Measurements from ENCODE around the gene ENOX1. TPM values are rescaled to one million over a fixed set of nuclear protein-coding genes. Genes with fewer than 3 reads are reported as not detected.

Gene ENOX1
- total and polyA plus RNA-seq, 2 of the 13 experiments (the other 11 are each of a cell fraction or from before 2014, with no cell fraction given), result not detected

- Histone ChIP-seq H3K79me2 (ENCODE audit: insufficient read depth, low read length) (no peaks in the 10 kb centered on the region), H3K36me3 (replicated peaks in 1 of 2; ENCODE audit: control insufficient read depth in 1 of 2, insufficient read depth in 2 of 2, low read length in 2 of 2) (no peaks in the 10 kb centered on the region), H3K27me3 (ENCODE audit: control insufficient read depth in 1 of 2, insufficient read depth in 2 of 2, low read length in 2 of 2) (no peaks in the 10 kb centered on the region), H3K9me3 (ENCODE audit: low read length) (no peaks in the 10 kb centered on the region), H2AFZ (ENCODE audit: low read length) (no peak overlapping the region), H3K4me1 (ENCODE audit: insufficient read depth, low read length) (no peaks in the 10 kb centered on the region), H3K4me2 (ENCODE audit: low read depth, low read length) (no peak overlapping the region), H4K20me1 (ENCODE audit: insufficient read depth, low read length) (no peaks in the 10 kb centered on the region), H3K27ac (ENCODE audit: extremely low read length, insufficient read depth, low read length) (no peak overlapping the region), H3K9ac (ENCODE audit: insufficient read depth, low read depth, low read length) (no peak overlapping the region), H3K4me3 (replicated peaks in 1 of 3; ENCODE audit: insufficient read depth in 1 of 3, low read depth in 2 of 3, low read length in 3 of 3) (no peak overlapping the region)
- FAIRE-seq (no peak), ATAC-seq (no peak), DNase-seq (ENCODE audit: low spot score) (no peak)
- intact Hi-C loops (cut with micrococcal nuclease; ENCODE audit: unreplicated experiment), result no loop called here
- BruUV-seq (replicated peaks), result no TSS peak
- in situ Hi-C loops (cut with HindIII; ENCODE audit: extremely low pct_ligation_motif_present, low pct_unique_long_range_greater_than_20kb), result no loop called here
- 0% methylated on average over 1 of the region's 1 CpG for WGBS (ENCODE audit: low lambda C conversion rate)
- TF ChIP-seq ZNF569 (CRISPR knock-in tag; IDR thresholded peaks at IDR 0.05; ENCODE audit: borderline replicate concordance) (no peak), SYNCRIP (IDR thresholded peaks at IDR 0.05; ENCODE audit: insufficient read depth, low read depth, low read length) (no peak), FOXK1 (CRISPR knock-in tag; IDR thresholded peaks at IDR 0.05; ENCODE audit: borderline replicate concordance, low read depth) (no peak), JDP2 (CRISPR knock-in tag; IDR thresholded peaks at IDR 0.05; ENCODE audit: borderline replicate concordance) (no peak), ZNF281 (CRISPR knock-in tag; IDR thresholded peaks at IDR 0.05; ENCODE audit: borderline replicate concordance) (no peak), HNF4G (IDR thresholded peaks at IDR 0.05; ENCODE audit: borderline replicate concordance, low read depth, low read length) (no peak), HNF4G (CRISPR knock-in tag; IDR thresholded peaks at IDR 0.05; ENCODE audit: borderline replicate concordance, low read depth) (no peak), SALL1 (CRISPR knock-in tag; IDR thresholded peaks at IDR 0.05) (no peak)
- ChIA-PET POLR2A (no interaction called here), CTCF (ENCODE audit: low intra/inter-chr PET ratio, low total read pairs) (no interaction called here)
These were observed 219.2 kb downstream of the ENOX1 start for GRCh38 chr13:43567608-43568007.

All from HepG2 (cell line).